IMR-90 (cell line): Measurements from ENCODE around the gene CACNA1G. TPM values are rescaled to one million over a fixed set of nuclear protein-coding genes. Genes with fewer than 3 reads are reported as not detected.

ENCODE experiments used
- ATAC-seq: fragments of 200-7000 bp; cut with Tn5 transposase; 2 replicates; pipeline ENCODE4 v1.9.1; 2020; ENCODE audit warnings: low read depth, mild to moderate bottlenecking, moderate library complexity
- BruUV-seq: library from RNA; stranded (reverse); fragments of 400-500 nt; replicated peaks from 2 replicates; lab custom pipeline; 2021; lab: Mats Ljungman, UMichigan
- CTCF ChIA-PET: fragments of 300-600 bp; formaldehyde crosslinking; extraction: SDS; loops from one replicate; lab custom pipeline; 2021; ENCODE audit warnings: antibody characterized with exemption; lab: Yijun Ruan, JAX
- POLR2A ChIA-PET: fragments of 300-600 bp; sonication (Branson Sonifier 250); formaldehyde crosslinking; loops from one replicate; lab custom pipeline; 2022; ENCODE audit warnings: antibody characterized with exemption; ENCODE audit not compliant: unreplicated experiment; lab: Charles Lee
- DNase-seq: peaks from one replicate; pipeline ENCODE4 v3.0.0; 2013
- H2AFZ ChIP-seq: replicated peaks from 2 replicates; pipeline ENCODE3; 2013; ENCODE audit warnings: low read length, mild to moderate bottlenecking; ENCODE audit not compliant: poor library complexity
- H2AK5ac ChIP-seq: 2 replicates; pipeline ENCODE4 v1.6.1; 2013; ENCODE audit warnings: low read depth, low read length, inconsistent platforms
- H2AK9ac ChIP-seq: replicated peaks from 2 replicates; pipeline ENCODE3; 2013; ENCODE audit warnings: mild to moderate bottlenecking, low read depth, low read length, moderate library complexity; ENCODE audit not compliant: poor library complexity
- H2BK120ac ChIP-seq: 2 replicates; pipeline ENCODE4 v1.6.1; 2013; ENCODE audit warnings: low read depth, low read length, inconsistent platforms
- H2BK15ac ChIP-seq: 3 replicates; pipeline ENCODE4 v1.6.1; 2013; ENCODE audit warnings: low read depth, low read length, inconsistent platforms
- H2BK20ac ChIP-seq: 2 replicates; pipeline ENCODE4 v1.6.1; 2013; ENCODE audit warnings: low read depth, mild to moderate bottlenecking, inconsistent platforms, low read length, moderate library complexity
- H2BK5ac ChIP-seq: 2 replicates; pipeline ENCODE4 v1.6.1; 2013; ENCODE audit warnings: mild to moderate bottlenecking, low read depth, low read length, inconsistent platforms; ENCODE audit not compliant: poor library complexity, severe bottlenecking
- H3K14ac ChIP-seq: replicated peaks from 2 replicates; pipeline ENCODE4 v1.6.1; 2013; ENCODE audit warnings: low read depth, low read length, inconsistent platforms
- H3K18ac ChIP-seq: 2 replicates; pipeline ENCODE4 v1.6.1; 2013; ENCODE audit warnings: low read depth, low read length, control low read depth
- H3K23ac ChIP-seq: 2 replicates; pipeline ENCODE4 v1.6.1; 2013; ENCODE audit warnings: low read depth, low read length, inconsistent platforms
- H3K27ac ChIP-seq: 2 replicates; pipeline ENCODE4 v1.5.1; 2013; ENCODE audit warnings: mild to moderate bottlenecking, control low read depth, low read length; ENCODE audit not compliant: insufficient read depth
- H3K27me3 ChIP-seq: 2 replicates; pipeline ENCODE4 v1.6.1; 2013; ENCODE audit warnings: low read length; ENCODE audit not compliant: control insufficient read depth, insufficient read depth
- H3K36me3 ChIP-seq: 2 replicates; pipeline ENCODE4 v1.6.1; 2013; ENCODE audit warnings: low read length, mixed read lengths; ENCODE audit not compliant: control insufficient read depth, insufficient read depth
- H3K4ac ChIP-seq: 2 replicates; pipeline ENCODE4 v1.6.1; 2013; ENCODE audit warnings: low read depth, low read length, inconsistent platforms
- H3K4me1 ChIP-seq: 2 replicates; pipeline ENCODE4 v1.6.1; 2013; ENCODE audit warnings: low read length, mixed read lengths; ENCODE audit not compliant: control insufficient read depth, insufficient read depth
- H3K4me2 ChIP-seq: 2 replicates; pipeline ENCODE4 v1.6.1; 2013; ENCODE audit warnings: low read depth, mild to moderate bottlenecking, control low read depth, low read length, moderate library complexity
- H3K4me3 ChIP-seq: 2 replicates; pipeline ENCODE4 v1.5.1; 2013; ENCODE audit warnings: low read depth, mild to moderate bottlenecking, control low read depth, low read length, moderate library complexity; ENCODE audit not compliant: insufficient read depth
- H3K56ac ChIP-seq: 2 replicates; pipeline ENCODE4 v1.6.1; 2013; ENCODE audit warnings: low read length, inconsistent platforms; ENCODE audit not compliant: insufficient read depth; ENCODE audit errors: extremely low read depth
- H3K79me1 ChIP-seq, 2 experiments: 2 replicates each; pipeline ENCODE4 v1.6.1; 2013; ENCODE audit warnings: low read length in 2 of 2, inconsistent platforms in 1 of 2, low read depth in 1 of 2
- H3K9ac ChIP-seq: 2 replicates; pipeline ENCODE4 v1.6.1; 2013; ENCODE audit warnings: low read depth, low read length, control low read depth
- H3K9me1 ChIP-seq: 2 replicates; pipeline ENCODE4 v1.6.1; 2013; ENCODE audit warnings: low read length, inconsistent platforms; ENCODE audit not compliant: insufficient read depth
- H3K9me3 ChIP-seq: 2 replicates; pipeline ENCODE4 v1.6.1; 2013; ENCODE audit warnings: low read length; ENCODE audit not compliant: control insufficient read depth, insufficient read depth
- H4K20me1 ChIP-seq: 2 replicates; pipeline ENCODE4 v1.6.1; 2013; ENCODE audit warnings: low read length, inconsistent platforms; ENCODE audit not compliant: insufficient read depth
- H4K5ac ChIP-seq: 2 replicates; pipeline ENCODE4 v1.6.1; 2013; ENCODE audit warnings: mild to moderate bottlenecking, low read depth, low read length, control low read depth
- H4K8ac ChIP-seq, 2 experiments: 2 replicates each; pipeline ENCODE4 v1.6.1; 2013; ENCODE audit warnings: low read depth in 2 of 2, low read length in 2 of 2, control low read depth in 1 of 2, inconsistent platforms in 1 of 2
- H4K91ac ChIP-seq: 2 replicates; pipeline ENCODE4 v1.6.1; 2013; ENCODE audit warnings: low read depth, low read length, inconsistent platforms; ENCODE audit not compliant: insufficient read depth
- BHLHE40 ChIP-seq: fragments of 150-350 bp; IDR thresholded peaks from 2 replicates; pipeline ENCODE4 v1.6.1; 2016; ENCODE audit warnings: mild to moderate bottlenecking, low read depth, low read length
- CEBPB ChIP-seq: IDR thresholded peaks from 2 replicates; pipeline ENCODE4 v1.6.1; 2012; ENCODE audit warnings: low read depth, low read length, improper control_type of control experiment
- CHD1 ChIP-seq: IDR thresholded peaks from 2 replicates; pipeline ENCODE4 v1.6.1; 2012; ENCODE audit warnings: low read depth, low read length, improper control_type of control experiment
- FOS ChIP-seq: fragments of 150-350 bp; IDR thresholded peaks from 2 replicates; pipeline ENCODE4 v1.6.1; 2016; ENCODE audit warnings: low read depth, low read length
- MAFK ChIP-seq: IDR thresholded peaks from 2 replicates; pipeline ENCODE4 v1.6.1; 2012; ENCODE audit warnings: low read depth, low read length, improper control_type of control experiment
- MAZ ChIP-seq: IDR thresholded peaks from 2 replicates; pipeline ENCODE4 v1.6.1; 2012; ENCODE audit warnings: low read depth, mild to moderate bottlenecking, low read length, improper control_type of control experiment, moderate library complexity, borderline replicate concordance
- MXI1 ChIP-seq: IDR thresholded peaks from 2 replicates; pipeline ENCODE4 v1.6.1; 2012; ENCODE audit warnings: low read depth, mild to moderate bottlenecking, low read length, moderate library complexity, borderline replicate concordance
- NFE2L2 ChIP-seq: fragments of 150-350 bp; IDR thresholded peaks from 2 replicates; pipeline ENCODE4 v1.6.1; 2016; ENCODE audit warnings: low read depth, mild to moderate bottlenecking, low read length
- POLR2A ChIP-seq: IDR thresholded peaks from 2 replicates; pipeline ENCODE4 v1.6.1; 2012; ENCODE audit warnings: mild to moderate bottlenecking, low read depth, low read length
- RAD21 ChIP-seq: IDR thresholded peaks from 2 replicates; pipeline ENCODE4 v1.6.1; 2012; ENCODE audit warnings: low read length, improper control_type of control experiment
- RCOR1 ChIP-seq: IDR thresholded peaks from 2 replicates; pipeline ENCODE4 v1.6.1; 2012; ENCODE audit warnings: mild to moderate bottlenecking, low read length, improper control_type of control experiment; ENCODE audit not compliant: insufficient replicate concordance
- RFX5 ChIP-seq: IDR thresholded peaks from 2 replicates; pipeline ENCODE4 v1.8.0; 2012; ENCODE audit warnings: low read depth, mild to moderate bottlenecking, low read length, moderate library complexity
- SMC3 ChIP-seq: fragments of 150-350 bp; IDR thresholded peaks from 2 replicates; pipeline ENCODE4 v1.6.1; 2016; ENCODE audit warnings: low read depth, mild to moderate bottlenecking, antibody characterized with exemption, low read length, moderate library complexity
- WGBS, 2 experiments: methylation state at CpG; one replicate each; pipeline versions ENCODE4 v1.1.5 to v1.1.7; 2013; ENCODE audit warnings: missing lambda C conversion rate in 2 of 2; ENCODE audit not compliant: insufficient read length in 1 of 2; ENCODE audit errors: extremely low coverage in 2 of 2; 5-methylcytosine and 5-hydroxymethylcytosine counted together
- dilution Hi-C: fragments of 300-500 bp; cut with HindIII; formaldehyde crosslinking; loops from one replicate; pipeline ENCODE4 v1.14.3; 2018; ENCODE audit warnings: low sequenced_read_pairs; ENCODE audit not compliant: unreplicated experiment
- in situ Hi-C: fragments of 300-500 bp; cut with MboI; formaldehyde crosslinking; loops from 3 replicates; pipeline ENCODE4 v1.14.3; 2019; ENCODE audit warnings: low sequenced_read_pairs, inconsistent platforms, mixed read lengths
- intact Hi-C: fragments of 100-400 bp; cut with micrococcal nuclease; formaldehyde crosslinking; loops from 2 replicates; pipeline ENCODE4 v1.10.0; 2022
- polyA plus RNA-seq, 3 experiments: library from polyadenylated mRNA; depleted of rRNA; stranded (reverse); fragments of >200 nt; gene quantifications; 2 replicates each; pipeline ENCODE4 v1.2.3, GENCODE V29; 2012; ENCODE audit warnings: low replicate concordance in 1 of 3
- total RNA-seq: library from RNA; depleted of rRNA; stranded (reverse); fragments of >200 nt; gene quantifications from 2 replicates; pipeline ENCODE4 v1.2.3, GENCODE V29; 2012
- TF ChIP-seq, protein P1 (sequence below): fragments of 150-350 bp; IDR thresholded peaks from 2 replicates; pipeline ENCODE4 v1.6.1; 2016; ENCODE audit warnings: low read depth, mild to moderate bottlenecking, low read length, moderate library complexity, borderline replicate concordance
- TF ChIP-seq, protein P2 (sequence below): conservative IDR thresholded peaks from 2 replicates; pipeline ENCODE4 v1.5.1; 2012; ENCODE audit warnings: mild to moderate bottlenecking, low read depth, low read length, improper control_type of control experiment

Gene CACNA1G
- total and polyA plus RNA-seq, 2 of the 4 experiments (the other 2 are of a cell fraction) = under 0.01 to 0.03 TPM

DNA sequence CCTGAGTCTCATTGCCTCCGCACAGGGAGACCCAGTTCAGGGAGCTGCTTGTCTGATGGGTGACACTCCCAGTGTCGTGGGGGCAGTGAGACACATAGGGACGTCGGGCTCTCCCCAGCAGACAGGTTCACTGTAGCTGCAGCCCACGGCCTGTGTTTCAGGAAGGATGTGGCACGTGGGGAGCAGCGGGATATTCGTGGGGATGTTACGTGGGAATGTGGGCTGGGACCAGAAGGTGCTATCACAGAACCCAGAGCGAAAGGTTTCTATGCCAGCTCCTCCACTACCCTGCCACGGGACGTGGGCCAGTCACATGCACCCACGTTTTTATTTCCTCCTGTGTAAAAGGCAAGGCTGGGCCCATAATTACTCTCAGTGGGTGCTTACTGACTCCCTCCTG is 16.3 kb downstream of the CACNA1G start:
- no peak for DNase-seq
- Histone ChIP-seq H3K4me1 (no peaks in the 10 kb centered on the region), H3K9me1 (no peaks in the 10 kb centered on the region), H4K5ac (no peak overlapping the region), H3K4me2 (no peak overlapping the region), H3K14ac (no peak overlapping the region), H2BK15ac (no peak overlapping the region), H2BK5ac (no peak overlapping the region), H3K27ac (no peak overlapping the region), H2AFZ (no peak overlapping the region), H3K9me3 (no peaks in the 10 kb centered on the region), H3K4me3 (no peak overlapping the region), H4K8ac (no peak overlapping the region), H4K91ac (no peak overlapping the region), H2AK9ac (no peak overlapping the region), H3K36me3 (no peaks in the 10 kb centered on the region), H3K4ac (no peak overlapping the region), H3K27me3 (peaks cover 45% of the 10 kb centered on the region), H4K20me1 (no peaks in the 10 kb centered on the region), H2BK20ac (no peak overlapping the region), H2AK5ac (no peak overlapping the region), H2BK120ac (no peak overlapping the region), H3K23ac (no peak overlapping the region), H3K18ac (no peak overlapping the region), H3K9ac (no peak overlapping the region), H3K56ac (no peak overlapping the region), H3K79me1 (no peaks in the 10 kb centered on the region)
- POLR2A ChIA-PET = no interaction called here
- in situ Hi-C loops (no loop called here), dilution Hi-C loops (no loop called here), intact Hi-C loops (no loop called here)
- BruUV-seq = no TSS peak
- no peak for ATAC-seq
- 90% methylated on average over 4 of the region's 13 CpGs; no CpG with 5 or more reads in 1 of the 2 experiments for WGBS, 2 experiments
- TF ChIP-seq SMC3 = no peak
- TF ChIP-seq RFX5 = no peak
- TF ChIP-seq, protein P1, sequence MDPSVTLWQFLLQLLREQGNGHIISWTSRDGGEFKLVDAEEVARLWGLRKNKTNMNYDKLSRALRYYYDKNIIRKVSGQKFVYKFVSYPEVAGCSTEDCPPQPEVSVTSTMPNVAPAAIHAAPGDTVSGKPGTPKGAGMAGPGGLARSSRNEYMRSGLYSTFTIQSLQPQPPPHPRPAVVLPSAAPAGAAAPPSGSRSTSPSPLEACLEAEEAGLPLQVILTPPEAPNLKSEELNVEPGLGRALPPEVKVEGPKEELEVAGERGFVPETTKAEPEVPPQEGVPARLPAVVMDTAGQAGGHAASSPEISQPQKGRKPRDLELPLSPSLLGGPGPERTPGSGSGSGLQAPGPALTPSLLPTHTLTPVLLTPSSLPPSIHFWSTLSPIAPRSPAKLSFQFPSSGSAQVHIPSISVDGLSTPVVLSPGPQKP = no peak
- TF ChIP-seq FOS = no peak
- no peak for TF ChIP-seq NFE2L2
- TF ChIP-seq, protein P2, sequence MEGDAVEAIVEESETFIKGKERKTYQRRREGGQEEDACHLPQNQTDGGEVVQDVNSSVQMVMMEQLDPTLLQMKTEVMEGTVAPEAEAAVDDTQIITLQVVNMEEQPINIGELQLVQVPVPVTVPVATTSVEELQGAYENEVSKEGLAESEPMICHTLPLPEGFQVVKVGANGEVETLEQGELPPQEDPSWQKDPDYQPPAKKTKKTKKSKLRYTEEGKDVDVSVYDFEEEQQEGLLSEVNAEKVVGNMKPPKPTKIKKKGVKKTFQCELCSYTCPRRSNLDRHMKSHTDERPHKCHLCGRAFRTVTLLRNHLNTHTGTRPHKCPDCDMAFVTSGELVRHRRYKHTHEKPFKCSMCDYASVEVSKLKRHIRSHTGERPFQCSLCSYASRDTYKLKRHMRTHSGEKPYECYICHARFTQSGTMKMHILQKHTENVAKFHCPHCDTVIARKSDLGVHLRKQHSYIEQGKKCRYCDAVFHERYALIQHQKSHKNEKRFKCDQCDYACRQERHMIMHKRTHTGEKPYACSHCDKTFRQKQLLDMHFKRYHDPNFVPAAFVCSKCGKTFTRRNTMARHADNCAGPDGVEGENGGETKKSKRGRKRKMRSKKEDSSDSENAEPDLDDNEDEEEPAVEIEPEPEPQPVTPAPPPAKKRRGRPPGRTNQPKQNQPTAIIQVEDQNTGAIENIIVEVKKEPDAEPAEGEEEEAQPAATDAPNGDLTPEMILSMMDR = no peak
- no peak for TF ChIP-seq RCOR1
- no peak for TF ChIP-seq BHLHE40
- TF ChIP-seq RAD21 = no peak
- no peak for TF ChIP-seq POLR2A
- no peak for TF ChIP-seq MAFK
- TF ChIP-seq CEBPB = no peak
- TF ChIP-seq MAZ = no peak
- no peak for TF ChIP-seq MXI1
- no peak for TF ChIP-seq CHD1
- CTCF ChIA-PET = no interaction called here
